ENCODE measurements around the gene SPSB1. TPM values are rescaled to one million over a fixed set of nuclear protein-coding genes. Genes with fewer than 3 reads are reported as not detected.

The SPSB1 gene
- total RNA-seq, 1 donor from 2014 or later: 17.6 TPM

DNA sequence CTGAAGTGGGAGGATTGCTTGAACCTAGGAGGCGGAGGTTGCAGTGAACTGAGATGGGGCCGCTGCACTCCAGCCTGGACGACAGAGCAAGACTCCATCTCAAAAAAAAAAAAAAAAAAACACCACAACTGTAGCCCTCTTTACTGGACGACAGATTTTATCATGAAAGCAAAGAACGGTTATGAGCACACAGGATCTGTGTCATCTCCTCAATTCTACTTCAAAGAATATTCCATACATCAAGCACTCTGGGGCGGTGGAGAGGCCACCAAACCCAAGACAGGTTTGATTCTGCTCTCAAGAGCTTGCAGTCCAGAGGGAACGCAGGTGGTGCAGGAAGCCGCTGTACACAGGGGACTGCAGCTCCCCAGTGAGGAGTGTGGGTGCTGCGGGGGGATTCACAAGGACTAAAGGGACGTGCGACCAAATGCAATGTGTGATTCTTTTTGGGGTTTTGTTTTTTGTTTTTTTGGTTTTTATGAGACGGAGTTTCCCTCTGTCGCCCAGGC lies 110.1 kb downstream of the SPSB1 start:
- FAIRE-seq: no peak
- DNase-seq (ENCODE audit: low read depth): no peak
- peaks cover 2% of the 10 kb centered on the region for H3K27me3 ChIP-seq (ENCODE audit: control insufficient read depth, insufficient read depth, low read length)
- no peaks in the 10 kb centered on the region for H3K36me3 ChIP-seq (ENCODE audit: control insufficient read depth, insufficient read depth, low read length)
- TF ChIP-seq, protein P1, sequence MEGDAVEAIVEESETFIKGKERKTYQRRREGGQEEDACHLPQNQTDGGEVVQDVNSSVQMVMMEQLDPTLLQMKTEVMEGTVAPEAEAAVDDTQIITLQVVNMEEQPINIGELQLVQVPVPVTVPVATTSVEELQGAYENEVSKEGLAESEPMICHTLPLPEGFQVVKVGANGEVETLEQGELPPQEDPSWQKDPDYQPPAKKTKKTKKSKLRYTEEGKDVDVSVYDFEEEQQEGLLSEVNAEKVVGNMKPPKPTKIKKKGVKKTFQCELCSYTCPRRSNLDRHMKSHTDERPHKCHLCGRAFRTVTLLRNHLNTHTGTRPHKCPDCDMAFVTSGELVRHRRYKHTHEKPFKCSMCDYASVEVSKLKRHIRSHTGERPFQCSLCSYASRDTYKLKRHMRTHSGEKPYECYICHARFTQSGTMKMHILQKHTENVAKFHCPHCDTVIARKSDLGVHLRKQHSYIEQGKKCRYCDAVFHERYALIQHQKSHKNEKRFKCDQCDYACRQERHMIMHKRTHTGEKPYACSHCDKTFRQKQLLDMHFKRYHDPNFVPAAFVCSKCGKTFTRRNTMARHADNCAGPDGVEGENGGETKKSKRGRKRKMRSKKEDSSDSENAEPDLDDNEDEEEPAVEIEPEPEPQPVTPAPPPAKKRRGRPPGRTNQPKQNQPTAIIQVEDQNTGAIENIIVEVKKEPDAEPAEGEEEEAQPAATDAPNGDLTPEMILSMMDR (IDR thresholded peaks at IDR 0.05; ENCODE audit: insufficient read depth, low read length, severe bottlenecking): no peak
- no peak overlapping the region for H3K4me3 ChIP-seq (ENCODE audit: low read depth, low read length)

GRCh38 chr1:9404117-9404914 lies 111.6 kb downstream of the SPSB1 start:
- no peaks in the 10 kb centered on the region for H3K36me3 ChIP-seq (ENCODE audit: control insufficient read depth, insufficient read depth, low read length)
- TF ChIP-seq, protein P1 (IDR thresholded peaks at IDR 0.05; ENCODE audit: insufficient read depth, low read length, severe bottlenecking): no peak
- no peak overlapping the region for H3K4me3 ChIP-seq (ENCODE audit: low read depth, low read length)
- no peaks in the 10 kb centered on the region for H3K27me3 ChIP-seq (ENCODE audit: control insufficient read depth, insufficient read depth, low read length)
- FAIRE-seq: no peak
- no peak for DNase-seq (ENCODE audit: low read depth)

DNA sequence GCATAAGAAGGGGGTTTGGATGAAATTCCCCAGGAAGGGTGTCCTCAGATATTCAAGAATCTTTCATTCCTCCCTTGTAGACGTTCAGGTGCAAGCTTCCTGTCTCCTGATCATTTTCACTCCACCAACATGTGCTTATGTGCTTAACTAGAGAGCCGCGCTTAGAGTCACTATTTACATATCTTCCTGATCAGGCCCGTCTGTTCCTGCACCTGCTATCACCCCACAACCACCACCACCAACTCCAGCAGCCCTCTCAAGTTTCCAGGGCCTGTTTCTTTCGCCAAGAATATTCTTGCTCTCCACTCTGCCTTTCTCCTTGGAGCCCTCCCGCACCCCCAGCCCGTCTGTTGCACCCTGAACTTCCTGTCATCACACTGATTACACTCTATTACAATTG lies 113.4 kb downstream of the SPSB1 start:
- TF ChIP-seq, protein P1 (IDR thresholded peaks at IDR 0.05; ENCODE audit: insufficient read depth, low read length, severe bottlenecking): no peak
- H3K36me3 ChIP-seq (ENCODE audit: control insufficient read depth, insufficient read depth, low read length): no peaks in the 10 kb centered on the region
- no peaks in the 10 kb centered on the region for H3K27me3 ChIP-seq (ENCODE audit: control insufficient read depth, insufficient read depth, low read length)
- FAIRE-seq (no peak), DNase-seq (ENCODE audit: low read depth) (no peak)
- H3K4me3 ChIP-seq (ENCODE audit: low read depth, low read length): no peak overlapping the region

GRCh38 chr1:9410737-9411297 lies 118.1 kb downstream of the SPSB1 start:
- DNase-seq (ENCODE audit: low read depth) (no peak), FAIRE-seq (peak; percentile 100)

GRCh38 chr1:9413071-9413876 lies 120.6 kb downstream of the SPSB1 start:
- Histone ChIP-seq H3K27me3 (ENCODE audit: control insufficient read depth, insufficient read depth, low read length) (no peaks in the 10 kb centered on the region), H3K4me3 (ENCODE audit: low read depth, low read length) (no peak overlapping the region), H3K36me3 (ENCODE audit: control insufficient read depth, insufficient read depth, low read length) (no peaks in the 10 kb centered on the region)
- DNase-seq (ENCODE audit: low read depth) (peak; percentile 61), FAIRE-seq (no peak)
- TF ChIP-seq, protein P1 (IDR thresholded peaks at IDR 0.05; ENCODE audit: insufficient read depth, low read length, severe bottlenecking): no peak

More at GRCh38 chr1:9410737-9411297, 118.1 kb downstream of the SPSB1 start:
- Histone ChIP-seq H3K4me3 (ENCODE audit: low read depth, low read length) (no peak overlapping the region), H3K27me3 (ENCODE audit: control insufficient read depth, insufficient read depth, low read length) (no peaks in the 10 kb centered on the region), H3K36me3 (ENCODE audit: control insufficient read depth, insufficient read depth, low read length) (no peaks in the 10 kb centered on the region)
- TF ChIP-seq, protein P1 (IDR thresholded peaks at IDR 0.05; ENCODE audit: insufficient read depth, low read length, severe bottlenecking): no peak
